GM18909 (cell line): ENCODE results near the gene OXT.

ENCODE experiments used
- ATAC-seq: cut with Tn5 transposase; IDR thresholded peaks from one replicate; pipeline ENCODE4 v1.9.1; 2021; ENCODE audit warnings: mild to moderate bottlenecking; ENCODE audit not compliant: unreplicated experiment, poor library complexity

OXT gene

DNA sequence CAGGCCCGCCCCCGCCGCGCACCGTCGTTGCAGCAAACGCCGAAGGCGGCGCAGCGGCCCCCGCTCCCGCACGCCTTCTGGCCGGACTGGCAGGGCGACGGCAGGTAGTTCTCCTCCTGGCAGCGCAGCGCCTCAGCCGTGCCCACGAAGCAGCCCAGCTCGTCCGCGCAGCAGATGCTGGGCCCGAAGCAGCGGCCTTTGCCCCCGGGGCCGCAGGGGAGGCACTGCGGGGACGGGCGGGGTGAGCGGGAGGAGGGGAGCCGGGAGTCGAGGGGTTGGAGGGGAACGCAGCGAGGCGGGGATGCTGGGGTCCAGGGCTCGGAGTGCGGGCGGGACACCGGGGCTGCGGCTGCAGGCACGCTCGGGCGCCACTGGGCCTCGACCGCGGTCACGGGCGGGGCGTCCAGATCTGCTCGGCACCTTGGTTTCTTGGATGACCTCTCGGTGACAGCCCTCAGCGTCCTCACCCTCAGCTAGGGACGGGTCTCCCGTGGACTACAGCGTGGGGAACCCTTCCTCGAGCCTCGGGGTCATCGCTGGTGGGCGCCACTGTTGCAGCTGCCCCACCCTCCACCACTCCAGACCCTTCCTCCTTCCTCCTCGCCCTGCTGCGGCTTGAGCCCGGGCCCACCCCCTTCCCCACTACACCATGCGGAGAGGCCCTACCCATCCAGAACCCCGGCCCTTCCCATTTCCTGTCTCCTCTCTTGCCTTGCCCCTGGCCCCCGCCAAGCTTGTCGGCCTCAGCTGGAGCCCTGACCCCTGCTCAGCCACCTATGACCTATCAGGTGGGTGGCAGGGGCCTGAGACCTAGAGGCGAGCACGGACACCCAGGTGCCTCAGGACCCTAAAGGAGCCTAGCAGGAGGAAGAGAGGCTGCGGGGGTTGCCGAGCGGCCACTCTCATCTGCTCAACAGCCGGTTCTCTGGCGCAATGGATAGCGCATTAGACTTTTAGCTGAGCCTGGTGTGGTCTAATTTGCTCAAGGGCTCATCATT lies 11.8 kb downstream of the OXT start:
- ATAC-seq = no peak

DNA sequence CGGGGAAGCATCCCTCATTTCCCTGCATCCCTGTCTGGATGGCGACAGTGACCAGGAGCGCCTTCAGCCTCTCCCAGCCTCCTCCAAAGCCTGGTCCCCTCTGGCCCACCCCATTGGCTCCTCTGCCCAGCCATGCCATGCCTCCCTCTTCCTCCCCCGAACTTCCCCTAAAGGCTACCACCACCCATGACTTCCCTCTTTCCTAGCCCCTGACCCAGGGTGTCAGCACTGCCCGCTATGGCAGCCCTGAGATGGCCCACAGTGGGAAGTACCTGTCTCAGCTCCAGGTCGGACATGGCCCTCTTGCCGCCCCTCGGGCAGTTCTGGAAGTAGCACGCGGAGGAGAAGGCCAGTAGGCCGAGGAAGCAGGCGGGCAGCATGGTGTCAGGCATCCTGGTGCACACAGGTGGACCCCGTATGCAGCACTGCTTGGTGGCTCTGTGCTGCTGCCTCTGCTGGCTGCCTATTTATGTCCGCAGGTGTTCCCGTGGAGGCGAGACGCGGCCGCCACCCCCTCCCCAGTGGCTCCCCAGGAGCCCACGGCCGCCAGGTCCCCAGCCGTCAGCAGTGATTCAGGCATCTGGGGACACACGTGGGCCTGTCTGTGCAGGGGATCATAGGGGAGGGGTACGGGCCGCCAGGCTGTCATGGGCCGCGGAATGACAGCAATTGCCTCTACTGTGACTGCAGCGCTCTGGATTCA lies 13.0 kb downstream of the OXT start, which contains the start of gene AVP:
TSS of gene AVP (minus strand) at position 442 of the 703 bp plus-strand sequence. CDS start at position 392, 50 bp downstream.
- no peak for ATAC-seq

DNA sequence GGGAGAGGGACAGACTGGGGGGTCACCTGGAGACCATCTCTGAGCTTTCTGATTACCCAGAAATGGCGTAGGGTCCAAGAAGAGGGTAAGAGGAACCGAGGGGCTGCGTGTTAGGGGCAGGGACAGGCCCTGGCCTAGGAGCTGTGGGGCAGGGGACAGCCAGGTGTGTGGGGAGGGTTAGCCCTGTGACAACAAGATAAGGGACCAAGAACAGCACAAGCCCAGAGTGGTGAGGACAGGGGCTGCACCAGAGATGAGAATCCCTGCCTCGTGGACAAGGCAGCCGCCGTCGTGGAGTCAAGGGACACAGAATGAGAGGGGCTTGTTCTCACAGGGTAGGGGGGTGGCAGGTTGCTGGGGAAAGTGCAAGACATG lies 13.6 kb downstream of the OXT start:
- ATAC-seq = no peak

DNA sequence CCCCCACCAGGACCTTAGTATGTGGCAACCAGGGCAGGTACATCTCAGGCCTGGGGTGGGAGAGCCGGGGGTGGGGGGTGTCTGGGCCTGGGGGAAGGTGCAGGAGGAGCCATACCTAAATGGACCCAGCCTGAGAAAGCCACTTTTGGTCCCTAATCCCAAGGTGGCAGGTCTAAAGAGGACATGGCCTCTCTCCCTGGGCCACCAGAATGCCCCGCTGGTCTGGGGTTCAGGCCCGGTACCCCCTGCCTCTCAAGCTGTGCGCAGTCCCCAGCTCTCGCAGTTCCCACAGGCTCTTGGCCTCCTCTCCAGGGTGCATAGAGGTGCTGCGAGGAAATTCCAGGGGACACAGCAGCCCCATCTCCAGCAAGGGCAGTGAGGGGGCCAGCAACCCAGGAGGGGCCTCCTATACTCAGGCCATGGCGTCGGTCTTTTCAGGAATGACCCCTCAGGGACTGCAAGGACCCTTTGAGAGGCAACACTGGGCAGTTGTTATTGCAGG lies 14.2 kb downstream of the OXT start:
- ATAC-seq = no peak

DNA sequence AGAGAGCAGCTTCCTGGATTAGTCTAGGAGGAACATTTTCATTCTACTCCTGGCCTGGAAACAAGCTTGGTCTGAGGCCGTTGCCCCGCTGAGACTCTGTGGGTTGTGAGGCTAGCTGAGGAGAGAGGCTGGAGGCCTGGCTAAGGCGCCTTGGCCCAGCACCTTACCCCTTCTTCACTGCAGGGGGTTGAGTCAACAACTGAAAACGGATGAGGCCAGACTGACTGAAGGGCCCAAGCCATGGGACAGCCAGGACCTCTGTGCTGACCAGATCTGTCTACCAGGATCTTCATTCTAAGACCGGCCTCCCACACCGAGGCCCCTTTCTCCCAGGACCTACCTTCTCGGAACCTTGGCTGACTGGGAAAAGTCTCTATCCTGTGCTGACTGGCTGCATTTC lies 16.6 kb downstream of the OXT start:
- no peak for ATAC-seq

DNA sequence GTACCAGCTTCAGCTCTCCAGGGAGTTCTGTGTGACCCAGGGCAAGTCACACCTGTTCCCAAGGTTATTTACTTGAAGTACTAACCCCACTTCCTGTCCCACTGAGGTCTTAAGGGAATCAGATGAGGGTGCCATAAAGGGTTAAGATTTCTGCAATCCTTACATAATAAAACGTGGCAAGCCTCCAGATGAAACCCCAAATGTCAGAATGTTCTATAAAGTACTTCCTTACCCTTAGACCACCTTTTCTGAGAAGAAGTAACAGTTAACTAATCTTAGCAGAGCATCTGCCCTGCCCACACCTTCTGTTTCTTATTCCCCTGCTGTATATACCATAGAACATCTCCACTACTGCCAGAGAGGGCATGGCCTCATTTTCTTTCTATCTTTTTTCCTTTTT lies 19.1 kb downstream of the OXT start:
- no peak for ATAC-seq

DNA sequence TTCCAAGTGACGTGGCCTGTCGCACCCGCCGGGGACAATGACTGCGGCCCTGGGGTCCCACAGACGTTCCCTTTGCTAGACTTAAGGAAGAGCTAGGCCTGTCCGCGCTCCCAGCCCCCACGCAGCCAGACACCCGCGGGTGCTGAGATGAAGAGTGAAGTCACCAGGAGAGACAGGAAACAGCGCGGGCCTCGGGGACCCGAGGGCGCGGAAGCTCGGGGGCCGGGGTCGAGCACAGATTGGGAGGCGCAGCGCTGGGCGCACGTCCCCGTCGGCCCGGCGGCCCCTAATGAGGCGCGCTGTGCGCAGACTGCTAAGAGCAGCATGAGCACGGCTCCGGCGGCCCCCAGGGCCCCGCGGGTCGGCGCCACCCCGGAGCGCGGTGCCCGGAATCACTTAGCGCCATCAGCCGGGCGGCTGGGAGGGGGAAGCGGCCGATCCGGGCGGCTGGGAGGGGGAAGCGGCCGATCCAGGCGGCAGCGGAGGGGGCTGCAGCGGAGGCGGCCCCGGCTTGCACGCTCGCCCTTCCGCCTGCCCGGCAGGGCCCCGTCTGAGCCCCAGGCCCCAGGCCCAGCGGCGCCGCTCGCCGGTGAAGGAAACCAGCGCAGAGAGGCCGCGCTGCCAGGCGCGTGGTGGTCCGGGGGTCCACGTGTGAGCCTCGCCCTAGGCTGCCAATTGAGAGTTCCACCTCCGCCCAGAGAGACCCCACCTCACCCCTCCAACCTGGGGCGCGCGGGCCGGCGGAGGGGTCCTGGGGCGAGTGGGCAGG lies 21.4 kb downstream of the OXT start:
- ATAC-seq = no peak

DNA sequence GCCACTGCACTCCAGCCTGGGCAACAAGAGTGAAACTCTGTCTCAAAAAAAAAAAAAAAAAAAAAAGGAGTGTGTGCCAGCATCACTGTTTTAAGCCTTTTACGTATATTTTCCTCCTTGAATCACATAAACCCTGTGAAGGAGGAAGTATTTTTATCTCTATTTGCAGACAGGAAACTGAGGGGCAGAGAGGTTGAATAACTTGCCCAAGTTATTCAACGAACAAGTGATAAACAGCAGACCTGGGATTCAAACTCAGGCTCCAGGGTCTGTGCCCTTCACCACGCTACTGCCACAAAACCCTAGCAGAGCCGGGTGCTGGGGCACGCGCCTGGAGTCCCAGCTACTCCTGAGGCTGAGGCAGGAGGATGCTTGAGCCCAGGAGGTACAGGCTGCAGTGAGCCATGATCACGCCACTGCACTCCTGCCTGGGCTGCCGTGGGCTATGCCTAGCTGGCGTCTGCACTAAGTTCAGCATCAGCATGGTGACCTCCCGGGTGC lies 22.5 kb downstream of the OXT start:
- ATAC-seq = no peak

DNA sequence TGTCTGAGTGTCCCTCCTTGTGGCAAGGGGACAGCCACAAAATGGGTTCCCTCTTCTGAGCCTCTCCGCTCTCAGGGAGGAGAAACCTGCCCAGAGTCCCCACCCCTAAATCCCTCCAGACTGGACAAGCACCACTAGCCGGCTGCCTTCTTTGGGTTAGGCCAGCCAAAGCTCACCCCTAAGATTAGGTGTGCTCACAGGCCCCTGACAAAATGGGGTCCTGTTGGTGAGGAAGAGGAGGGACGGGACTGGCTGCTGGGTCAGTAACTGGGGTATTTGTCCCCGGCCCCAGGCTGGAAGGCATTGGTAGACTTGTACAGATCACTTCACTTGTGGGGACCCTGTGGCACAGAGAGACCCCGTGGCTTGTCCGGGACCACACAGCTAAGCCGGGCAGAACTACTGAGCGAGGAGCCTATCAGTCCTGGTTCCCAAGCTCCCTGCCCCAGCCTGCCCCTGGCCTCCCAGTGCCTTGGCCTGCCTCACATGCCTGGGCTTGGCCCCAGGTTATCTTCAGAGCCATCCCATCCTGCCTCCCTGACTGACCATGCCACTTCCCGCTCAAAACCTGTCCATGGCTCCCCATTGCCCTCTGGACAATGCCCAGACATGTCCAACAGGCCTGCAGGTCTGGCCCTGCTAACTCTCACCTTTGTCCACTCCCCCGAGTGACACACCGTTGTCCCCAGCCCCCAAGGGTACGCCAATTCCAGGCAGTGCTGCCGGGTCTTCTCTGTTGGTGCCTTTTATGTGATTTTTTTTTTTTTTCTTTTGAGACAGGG lies 23.6 kb downstream of the OXT start:
- no peak for ATAC-seq

DNA sequence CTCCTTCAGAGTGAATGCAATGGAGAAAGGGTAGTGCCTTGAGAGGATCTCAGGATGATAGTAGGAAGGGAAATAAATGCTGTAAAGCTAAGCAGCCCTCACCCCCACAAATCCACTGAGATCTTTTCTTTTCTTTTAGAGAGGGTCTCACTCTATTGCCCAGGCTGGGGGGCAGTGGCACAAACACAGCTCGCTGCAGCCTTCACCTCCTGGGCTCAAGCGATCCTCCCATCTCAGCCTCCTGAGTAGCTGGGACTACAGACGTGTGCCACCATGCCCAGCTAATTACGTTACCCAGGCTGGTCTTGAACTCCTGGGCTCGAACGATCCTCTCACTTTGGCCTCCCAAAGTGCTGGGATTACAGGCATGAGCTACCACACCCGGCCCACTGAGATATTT lies 29.1 kb downstream of the OXT start:
- no peak for ATAC-seq

DNA sequence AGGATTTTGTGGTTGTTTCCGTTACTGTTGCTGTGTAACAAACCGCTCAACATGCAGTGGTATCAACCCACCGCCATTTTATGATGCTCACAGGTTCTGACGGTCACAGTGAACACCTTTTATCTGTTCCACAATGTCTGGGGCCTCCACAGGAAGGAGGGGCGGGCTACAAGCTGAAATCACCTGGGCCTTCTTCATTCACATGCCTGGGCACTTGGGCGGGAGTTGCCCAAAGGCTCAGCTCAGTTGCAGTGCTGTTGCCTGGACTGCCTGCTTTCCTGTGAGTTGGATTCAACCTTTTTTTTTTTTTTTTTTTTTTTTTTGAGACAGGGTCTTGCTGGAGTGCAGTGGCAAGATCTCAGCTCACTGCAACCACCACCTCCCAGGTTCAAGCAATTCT lies 29.8 kb downstream of the OXT start:
- ATAC-seq = no peak

DNA sequence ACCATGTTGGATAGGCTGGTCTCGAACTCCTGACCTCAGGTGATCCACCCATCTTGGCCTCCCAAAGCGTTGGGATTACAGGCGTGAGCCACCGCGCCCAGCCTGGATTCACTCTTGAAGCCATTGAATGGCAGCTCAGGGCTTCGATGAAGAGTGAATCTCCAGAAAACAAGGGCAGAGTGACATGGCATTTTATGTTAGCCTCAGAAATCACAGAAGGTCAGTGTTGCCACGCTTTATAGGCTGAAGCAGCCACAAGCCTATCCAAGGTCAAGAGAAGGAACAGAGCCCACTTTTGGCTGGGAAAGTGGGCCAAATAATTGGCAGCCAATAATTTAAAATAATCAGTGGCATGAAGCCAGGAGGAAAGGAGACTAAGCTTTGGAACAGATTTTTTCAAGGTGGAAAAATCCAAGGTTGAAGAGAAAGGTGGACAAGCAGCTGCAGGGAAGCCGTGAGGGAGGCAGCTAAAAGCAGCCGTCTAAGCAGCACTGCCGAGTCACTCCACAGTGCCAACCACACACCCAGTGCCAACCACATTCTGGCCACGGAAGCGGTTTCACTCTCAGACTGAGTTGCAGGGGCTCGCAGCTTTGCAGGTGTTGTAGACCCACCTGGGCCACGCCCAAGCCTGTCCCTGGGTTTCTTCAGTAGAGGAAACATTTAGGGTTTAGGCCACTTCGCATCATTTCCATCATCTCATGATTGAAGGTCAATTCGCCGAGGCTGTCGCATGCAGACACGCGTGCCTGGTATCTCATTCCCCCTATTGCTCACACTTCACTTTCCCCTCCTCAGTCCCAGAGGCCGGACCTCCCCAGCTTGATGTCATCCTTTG lies 30.5 kb downstream of the OXT start:
- no peak for ATAC-seq

DNA sequence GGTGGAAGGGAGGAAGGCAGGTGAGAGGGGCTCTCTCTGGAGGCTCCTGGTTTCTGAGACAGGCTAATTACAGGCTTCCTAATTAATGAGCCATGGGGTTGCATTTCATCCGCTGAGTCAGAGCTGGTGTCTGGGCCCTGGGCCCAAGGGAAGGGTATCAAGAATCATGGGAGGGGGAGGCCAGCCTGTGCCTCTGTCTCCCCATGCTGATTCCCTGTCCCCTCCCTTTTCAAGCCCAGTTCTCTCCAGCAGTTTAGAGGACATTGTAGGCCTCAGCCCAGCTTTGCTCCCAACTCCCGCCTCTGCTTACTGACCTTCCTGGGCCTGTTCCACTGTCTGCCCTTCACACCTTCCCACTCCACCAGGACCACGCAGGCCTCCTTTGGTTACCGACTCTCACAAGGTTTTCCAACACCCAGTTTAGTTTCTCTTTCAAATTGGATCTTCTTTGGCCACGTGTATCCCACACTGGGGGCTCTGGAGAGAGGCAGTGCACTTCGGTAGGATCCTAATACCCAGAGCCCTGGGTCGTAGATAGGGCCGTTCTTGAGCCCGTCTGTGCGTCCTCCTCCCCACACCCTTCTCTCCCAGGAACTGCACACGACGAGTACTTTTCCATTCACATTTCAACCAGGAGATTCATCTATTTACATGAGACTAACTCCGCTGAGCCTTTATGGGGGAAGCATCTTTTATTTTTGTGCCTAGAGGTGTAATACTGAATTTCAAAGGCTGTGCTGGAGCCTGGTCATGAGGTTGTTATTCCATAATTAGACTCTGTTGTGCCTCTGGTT lies 31.4 kb downstream of the OXT start:
- ATAC-seq = no peak

DNA sequence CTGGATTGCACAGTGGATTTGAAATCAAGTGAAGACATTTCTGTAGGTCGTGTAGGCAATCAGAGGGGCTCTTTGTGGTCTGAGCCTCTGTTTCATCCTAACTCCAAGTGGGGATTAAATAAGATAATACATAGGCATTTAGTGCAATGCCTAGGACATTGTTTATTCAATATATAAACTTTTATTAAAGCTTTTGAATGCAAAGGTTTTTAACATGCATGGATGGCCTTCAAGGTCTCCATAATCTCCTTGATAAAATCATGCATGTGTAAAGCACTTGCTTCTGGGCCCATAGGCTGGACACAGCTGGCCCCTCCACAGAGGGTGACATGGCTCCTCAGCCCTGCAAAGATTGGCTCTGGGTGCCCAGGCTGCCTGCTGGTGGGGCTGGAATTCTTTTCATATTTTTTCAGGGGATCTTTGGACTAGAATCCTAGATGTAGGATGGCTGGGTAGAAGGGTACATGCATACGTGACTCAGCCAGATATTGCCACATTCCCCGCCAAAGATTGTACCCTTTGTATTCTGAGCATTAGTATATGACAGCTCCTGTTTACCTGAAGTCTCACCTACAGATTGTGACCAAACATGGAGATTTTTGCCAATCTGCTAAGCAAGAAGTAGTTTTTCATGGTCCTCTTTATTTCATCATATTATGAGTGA lies 32.1 kb downstream of the OXT start:
- no peak for ATAC-seq

DNA sequence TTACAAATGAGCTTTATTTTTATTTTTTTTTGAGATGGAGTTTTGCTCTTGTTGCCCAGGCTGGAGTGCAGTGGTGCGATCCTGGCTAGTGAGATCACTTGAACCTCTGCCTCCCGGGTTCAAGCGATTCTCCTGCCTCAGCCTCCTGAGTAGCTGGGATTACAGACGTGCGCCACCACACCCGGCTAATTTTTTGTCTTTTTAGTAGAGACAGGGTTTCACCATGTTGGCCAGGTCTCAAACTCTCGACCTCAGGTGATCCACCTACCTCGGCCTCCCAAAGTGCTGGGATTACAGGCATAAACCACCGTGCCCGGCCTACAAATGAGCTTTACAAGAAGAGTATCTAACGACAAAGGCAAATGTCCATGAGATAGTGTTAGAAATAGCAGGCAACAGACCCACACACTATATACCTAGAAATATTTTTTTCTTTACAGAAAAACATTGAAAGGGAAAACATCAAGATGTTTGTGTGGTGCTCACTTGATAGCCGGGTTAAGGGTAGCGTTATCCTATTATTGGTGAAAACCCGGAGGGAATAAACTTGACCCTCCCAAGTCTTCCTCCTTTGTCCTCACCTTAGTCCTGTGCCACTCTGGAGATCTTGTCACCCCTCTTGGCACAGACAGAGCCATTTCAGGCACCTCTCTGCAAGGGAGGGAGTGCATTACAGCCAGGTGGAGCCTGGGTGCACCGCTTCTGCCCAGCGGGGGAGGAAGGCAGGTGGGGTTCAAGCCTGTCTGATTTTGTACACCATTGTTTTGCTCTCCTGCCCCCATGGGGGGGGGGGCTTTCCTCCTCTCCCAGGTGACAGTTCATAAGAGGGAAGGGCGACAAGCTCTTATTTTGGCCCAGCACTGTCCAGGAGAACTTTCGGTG lies 34.1 kb downstream of the OXT start:
- no peak for ATAC-seq

DNA sequence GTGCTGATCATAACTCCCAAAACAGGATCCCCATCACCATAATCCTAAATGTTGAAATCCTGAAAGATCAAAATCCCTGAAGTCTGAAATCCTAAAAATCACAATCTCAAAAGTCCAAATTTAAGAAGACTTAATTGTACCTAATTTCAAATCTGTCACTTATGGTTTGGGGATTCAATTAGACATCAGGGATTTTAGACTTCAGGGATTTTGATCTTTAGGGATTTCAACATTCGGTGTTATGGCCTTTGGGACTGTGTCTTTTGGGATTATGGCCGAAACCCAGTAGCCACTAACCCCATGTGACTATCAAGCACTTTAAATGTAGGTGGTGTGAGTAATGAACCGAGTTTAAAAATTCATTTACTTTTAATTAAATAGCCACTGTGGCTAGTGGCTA lies 34.8 kb downstream of the OXT start:
- ATAC-seq = no peak
